H1 (cell line): Measurements from ENCODE around the gene YLPM1. TPM values are rescaled to one million over a fixed set of nuclear protein-coding genes. Genes with fewer than 3 reads are reported as not detected.

Source experiments
- CTCF ChIA-PET: fragments of 300-600 bp; sonication (Branson Sonifier 250); formaldehyde crosslinking; loops from one replicate; lab custom pipeline; 2021; ENCODE audit not compliant: partially characterized antibody; lab: Charles Lee
- POLR2A ChIA-PET: fragments of 300-600 bp; sonication (Branson Sonifier 250); formaldehyde crosslinking; loops from one replicate; lab custom pipeline; 2021; ENCODE audit warnings: inconsistent platforms; ENCODE audit not compliant: partially characterized antibody; lab: Charles Lee
- DNase-seq, 2 experiments: peaks; one replicate each; pipeline versions ENCODE4 v3.0.0 to v3.0.0-alpha.2; 2010 to 2022; ENCODE audit warnings: low spot score in 2 of 2, low read depth in 1 of 2, mixed read lengths in 1 of 2
- FAIRE-seq: peaks from 2 replicates; lab custom pipeline; 2011; peaks lifted over from hg19 to GRCh38; lab: Jason Lieb, UNC
- H2AFZ ChIP-seq: 2 replicates; pipeline ENCODE4 v1.8.1; 2012; ENCODE audit warnings: low read length, inconsistent platforms
- H2AK5ac ChIP-seq: 2 replicates; pipeline ENCODE4 v1.6.1; 2013; ENCODE audit warnings: low read depth, low read length
- H2BK120ac ChIP-seq: replicated peaks from 2 replicates; pipeline ENCODE3; 2013; ENCODE audit warnings: low read depth, low read length, inconsistent platforms
- H2BK12ac ChIP-seq: 2 replicates; pipeline ENCODE4 v1.6.1; 2013; ENCODE audit warnings: low read depth, low read length
- H2BK15ac ChIP-seq: 2 replicates; pipeline ENCODE4 v1.6.1; 2013; ENCODE audit warnings: low read length
- H2BK20ac ChIP-seq: 2 replicates; pipeline ENCODE4 v1.6.1; 2013; ENCODE audit warnings: low read length
- H2BK5ac ChIP-seq: 2 replicates; pipeline ENCODE4 v1.6.1; 2013; ENCODE audit warnings: low read depth, low read length
- H3K14ac ChIP-seq: 2 replicates; pipeline ENCODE4 v1.6.1; 2013; ENCODE audit warnings: inconsistent platforms; ENCODE audit not compliant: insufficient read length
- H3K18ac ChIP-seq: 2 replicates; pipeline ENCODE4 v1.6.1; 2013; ENCODE audit warnings: low read length; ENCODE audit errors: extremely low read depth
- H3K23ac ChIP-seq: 2 replicates; pipeline ENCODE4 v1.6.1; 2013; ENCODE audit warnings: inconsistent platforms; ENCODE audit not compliant: insufficient read length
- H3K23me2 ChIP-seq: 2 replicates; pipeline ENCODE4 v1.6.1; 2013; ENCODE audit warnings: low read depth, low read length
- H3K27ac ChIP-seq: 2 replicates; pipeline ENCODE4 v1.6.1; 2011; ENCODE audit warnings: low read depth, low read length, inconsistent platforms
- H3K27me3 ChIP-seq, 4 experiments: replicated peaks in 1 of 4; 1 replicate in 1 of 4; 2 replicates in 3 of 4; pipeline versions ENCODE4 v1.6.1 to v1.8.1; 2011 to 2013; ENCODE audit warnings: low read length in 3 of 4, mild to moderate bottlenecking in 3 of 4, inconsistent platforms in 2 of 4, mixed read lengths in 2 of 4, moderate library complexity in 1 of 4; ENCODE audit not compliant: control insufficient read depth in 3 of 4, insufficient read depth in 3 of 4; ENCODE audit errors: extremely low read depth in 1 of 4
- H3K36me3 ChIP-seq, 4 experiments: 2 replicates each; pipeline versions ENCODE4 v1.6.1 to v1.8.1; 2011 to 2013; ENCODE audit warnings: mild to moderate bottlenecking in 4 of 4, low read length in 3 of 4, moderate library complexity in 2 of 4, control low read depth in 1 of 4, inconsistent platforms in 1 of 4; ENCODE audit not compliant: insufficient read depth in 4 of 4, control insufficient read depth in 2 of 4
- H3K4ac ChIP-seq: replicated peaks from 2 replicates; pipeline ENCODE3; 2013; ENCODE audit warnings: low read length, low read depth, mixed read lengths, inconsistent platforms; ENCODE audit not compliant: insufficient read length
- H3K4me1 ChIP-seq, 4 experiments: replicated peaks in 1 of 4; 1 replicate in 1 of 4; 2 replicates in 3 of 4; pipeline versions ENCODE4 v1.6.1 to v1.8.1; 2011 to 2013; ENCODE audit warnings: low read length in 3 of 4, inconsistent platforms in 2 of 4, mixed read lengths in 1 of 4; ENCODE audit not compliant: insufficient read depth in 4 of 4, control insufficient read depth in 3 of 4
- H3K4me2 ChIP-seq, 2 experiments: 2 replicates each; pipeline versions ENCODE4 v1.6.1 to v1.8.1; 2011 to 2013; ENCODE audit warnings: low read depth in 2 of 2, low read length in 2 of 2, control low read depth in 1 of 2, inconsistent platforms in 1 of 2, mild to moderate bottlenecking in 1 of 2; ENCODE audit not compliant: insufficient read depth in 1 of 2
- H3K4me3 ChIP-seq, 4 experiments: fragments of 200-600, 300-600 bp in 1 of 4; sonication (generic), shearing (Covaris generic), sonication (Bioruptor Twin) in 1 of 4; 2 replicates each; pipeline versions ENCODE4 v1.5.1 to v1.8.1; 2011 to 2016; ENCODE audit warnings: low read length in 4 of 4, low read depth in 3 of 4, control low read depth in 2 of 4, inconsistent platforms in 2 of 4, mild to moderate bottlenecking in 2 of 4, mixed read lengths in 1 of 4, moderate library complexity in 1 of 4; ENCODE audit not compliant: insufficient read depth in 2 of 4; ENCODE audit errors: extremely low read depth in 1 of 4
- H3K56ac ChIP-seq: replicated peaks from 2 replicates; pipeline ENCODE3; 2013; ENCODE audit warnings: low read depth, mild to moderate bottlenecking, mixed read lengths, low read length, inconsistent platforms; ENCODE audit not compliant: insufficient read length
- H3K79me1 ChIP-seq: 2 replicates; pipeline ENCODE4 v1.6.1; 2013; ENCODE audit warnings: low read depth, low read length, control low read depth
- H3K79me2 ChIP-seq, 2 experiments: 2 replicates each; pipeline versions ENCODE4 v1.6.1 to v1.8.1; 2012 to 2013; ENCODE audit warnings: low read length in 2 of 2, mild to moderate bottlenecking in 2 of 2, inconsistent platforms in 1 of 2; ENCODE audit not compliant: insufficient read depth in 2 of 2, control insufficient read depth in 1 of 2
- H3K9ac ChIP-seq, 4 experiments: replicated peaks in 1 of 4; 1 replicate in 1 of 4; 2 replicates in 3 of 4; pipeline versions ENCODE4 v1.6.1 to v1.8.1; 2011 to 2013; ENCODE audit warnings: low read depth in 3 of 4, low read length in 3 of 4, control low read depth in 2 of 4, mild to moderate bottlenecking in 2 of 4, moderate library complexity in 2 of 4, inconsistent platforms in 1 of 4; ENCODE audit errors: extremely low read depth in 1 of 4
- H3K9me3 ChIP-seq, 2 experiments: 2 replicates each; pipeline versions ENCODE4 v1.6.1 to v1.8.1; 2012 to 2013; ENCODE audit warnings: mild to moderate bottlenecking in 2 of 2, moderate library complexity in 2 of 2, control low read depth in 1 of 2, inconsistent platforms in 1 of 2, low read depth in 1 of 2, low read length in 1 of 2, mixed read lengths in 1 of 2; ENCODE audit not compliant: insufficient read depth in 2 of 2
- H4K20me1 ChIP-seq, 2 experiments: replicated peaks in 1 of 2; 2 replicates each; pipeline versions ENCODE3 to v1.8.1; 2011 to 2013; ENCODE audit warnings: inconsistent platforms in 2 of 2, low read length in 2 of 2, mild to moderate bottlenecking in 1 of 2; ENCODE audit not compliant: insufficient read depth in 2 of 2, control insufficient read depth in 1 of 2
- H4K5ac ChIP-seq: 2 replicates; pipeline ENCODE4 v1.6.1; 2013; ENCODE audit warnings: low read length, low read depth, mixed read lengths, inconsistent platforms; ENCODE audit not compliant: insufficient read length
- H4K8ac ChIP-seq: 2 replicates; pipeline ENCODE4 v1.8.0; 2013; ENCODE audit warnings: mild to moderate bottlenecking, moderate library complexity, low read length, inconsistent platforms; ENCODE audit not compliant: insufficient read depth; ENCODE audit errors: extremely low read depth
- H4K91ac ChIP-seq: replicated peaks from 2 replicates; pipeline ENCODE3; 2013; ENCODE audit warnings: low read length, mixed read lengths, inconsistent platforms; ENCODE audit not compliant: insufficient read length
- BCL11A ChIP-seq, 2 experiments: IDR thresholded peaks; one replicate each; pipeline ENCODE4 v1.6.1; 2011; ENCODE audit warnings: low read depth in 2 of 2, low read length in 2 of 2, mild to moderate bottlenecking in 2 of 2
- KDM5A ChIP-seq: fragments of 200-600 bp; IDR thresholded peaks from 2 replicates; pipeline ENCODE4 v1.7.1; 2012; ENCODE audit warnings: mild to moderate bottlenecking, low read length, inconsistent platforms, mixed read lengths
- POLR2A ChIP-seq, 2 experiments: IDR thresholded peaks; 1 replicate in 1 of 2; 2 replicates in 1 of 2; pipeline ENCODE4 v1.6.1; 2011; ENCODE audit warnings: low read depth in 2 of 2, low read length in 2 of 2, mild to moderate bottlenecking in 2 of 2; ENCODE audit errors: control extremely low read depth in 1 of 2
- RNF2 ChIP-seq: fragments of 200-900, 300-1000 bp; sonication (generic); IDR thresholded peaks from 2 replicates; pipeline ENCODE4 v1.7.1; 2016; ENCODE audit warnings: borderline replicate concordance, low read depth, mild to moderate bottlenecking, antibody characterized with exemption, low read length; ENCODE audit not compliant: poor library complexity, severe bottlenecking; ENCODE audit errors: missing control alignments
- SRF ChIP-seq: IDR thresholded peaks from 2 replicates; pipeline ENCODE4 v1.6.1; 2011; ENCODE audit warnings: mild to moderate bottlenecking, low read depth, low read length, moderate library complexity
- WGBS, 2 experiments: shearing (Covaris generic) in 1 of 2; methylation state at CpG; one replicate each; pipeline versions ENCODE4 v1.1.6 to v1.1.7; 2013 to 2015; ENCODE audit warnings: low lambda C conversion rate in 2 of 2, mixed read lengths in 2 of 2, inconsistent platforms in 1 of 2, low coverage in 1 of 2, missing lambda C conversion rate in 1 of 2; ENCODE audit not compliant: insufficient replicate concordance in 2 of 2, insufficient coverage in 1 of 2, insufficient read length in 1 of 2; ENCODE audit errors: extremely low coverage in 1 of 2, missing lambda C conversion rate in 1 of 2; 5-methylcytosine and 5-hydroxymethylcytosine counted together
- polyA plus RNA-seq, 7 experiments: library from polyadenylated mRNA; depleted of rRNA in 3 of 7; stranded (reverse) in 5 of 7; unstranded in 2 of 7; fragments of >200 nt in 5 of 7; fragments of 200-250 nt in 2 of 7; gene quantifications; 1 replicate in 5 of 7; 2 replicates in 1 of 7; 4 replicates in 1 of 7; pipeline versions ENCODE4 v1.2.1 to v1.2.3, GENCODE V29; 2011 to 2013; ENCODE audit warnings: missing spikeins in 2 of 7, mixed read lengths in 2 of 7
- total RNA-seq: library from RNA; stranded (reverse); fragmentation: NEBNext Ultra II Directional; extraction: Animal tissue kit (Norgen Biotek cat#: 25700); gene quantifications from 2 replicates; pipeline ENCODE4 v1.2.1, GENCODE V29; 2021

YLPM1 gene
- total and polyA plus RNA-seq, 2 of the 8 experiments (the other 6 are each of a cell fraction or from before 2014, with no cell fraction given) = 13.5 to 71.7 TPM

- Histone ChIP-seq H3K9me3 (no peaks in the 10 kb centered on the region), H2BK20ac (no peak overlapping the region), H3K4me3 (peak overlapping the region; percentile 85 to 98 (median 91)), H3K18ac (no peak overlapping the region), H3K23ac (no peak overlapping the region), H4K91ac (no peak overlapping the region), H3K27ac (peak overlapping the region; percentile 43; the same call in 1 of the 2 replicates), H3K23me2 (peaks cover 6% of the 10 kb centered on the region), H3K79me1 (peaks cover 3% of the 10 kb centered on the region; the same call in 1 of the 2 replicates), H2BK120ac (no peak overlapping the region), H4K5ac (no peak overlapping the region), H3K9ac (peak overlapping the region; percentile 57 to 85 (median 70); a peak in 6 of 7 replicates), H3K4me1 (no peaks in the 10 kb centered on the region), H2BK15ac (no peak overlapping the region), H4K8ac (no peak overlapping the region), H2BK5ac (no peak overlapping the region), H4K20me1 (no peaks in the 10 kb centered on the region), H3K14ac (no peak overlapping the region), H3K79me2 (peaks cover 13 to 61% of the 10 kb centered on the region in 2 experiments), H3K4me2 (peak overlapping the region; percentile 82), H2AFZ (peak overlapping the region; percentile 74; the same call in 1 of the 2 replicates), H3K4ac (no peak overlapping the region), H2AK5ac (no peak overlapping the region), H2BK12ac (no peak overlapping the region), H3K27me3 (no peaks in the 10 kb centered on the region), H3K56ac (no peak overlapping the region), H3K36me3 (peaks cover 0 to 22% (median 6%) of the 10 kb centered on the region in 4 experiments; a peak in 6 of 8 replicates)
- WGBS, 2 experiments = 31% methylated on average over 6 of the region's 6 CpGs; no CpG with 5 or more reads in 1 of the 2 experiments
- TF ChIP-seq BCL11A (IDR thresholded peaks at IDR 0.05; ENCODE audit: low read depth in 2 of 2, low read length in 2 of 2) = no peak
- TF ChIP-seq RNF2 = no peak
- 0 out of 2 replicates have a peak, but pooled peaks have one; percentile 56 for TF ChIP-seq KDM5A
- no peak for TF ChIP-seq SRF
- no peak for TF ChIP-seq POLR2A (IDR thresholded peaks at IDR 0.05; ENCODE audit: control extremely low read depth in 1 of 2, low read depth in 2 of 2, low read length in 2 of 2)
- FAIRE-seq (no peak), DNase-seq (no peak)
- ChIA-PET POLR2A (no interaction called here), CTCF (interaction anchor here (1.0 kb wide), 1 partner anchor 149 kb away, joined by 3 read pairs; no protein-coding TSS in a partner anchor)
Observed at GRCh38 chr14:74713395-74713735, 49.8 kb upstream of the YLPM1 start.
